GM11168 (cell line): ENCODE results near the gene TMED10.
"Not testable (repeated sequence)": the region's sequence is repeated elsewhere in the genome, so short reads cannot be mapped to it uniquely, and the experiment has no call there.

Experiments used
- in situ Hi-C: fragments of 300-500 bp; cut with MboI; formaldehyde crosslinking; loops from one replicate; pipeline ENCODE4 v1.12.0; 2022; ENCODE audit warnings: low sequenced_read_pairs; ENCODE audit not compliant: unreplicated experiment

Gene TMED10

GRCh38 chr14:75164809-75165208 is 11.6 kb downstream of the TMED10 start:
- in situ Hi-C loops = no loop called here

GRCh38 chr14:75163677-75164076 is 12.7 kb downstream of the TMED10 start:
- in situ Hi-C loops = no loop called here

- in situ Hi-C loops = no loop called here
Measured at GRCh38 chr14:75162631-75163030, 13.8 kb downstream of the TMED10 start.

GRCh38 chr14:75158843-75159614 is 17.4 kb downstream of the TMED10 start:
- in situ Hi-C loops = no loop called here

- in situ Hi-C loops = no loop called here
Measured at GRCh38 chr14:75156901-75157300, 19.5 kb downstream of the TMED10 start.

GRCh38 chr14:75156111-75156510 is 20.3 kb downstream of the TMED10 start:
- in situ Hi-C loops = no loop called here

- in situ Hi-C loops = no loop called here
Measured at GRCh38 chr14:75155169-75155568, 21.2 kb downstream of the TMED10 start.

GRCh38 chr14:75153295-75153694 is 23.1 kb downstream of the TMED10 start:
- in situ Hi-C loops = no loop called here

- in situ Hi-C loops = no loop called here
Measured at GRCh38 chr14:75151851-75152250, 24.6 kb downstream of the TMED10 start.

- in situ Hi-C loops = not testable (repeated sequence)
Measured at GRCh38 chr14:75150637-75151036, 25.8 kb downstream of the TMED10 start.

GRCh38 chr14:75150150-75150549 is 26.3 kb downstream of the TMED10 start:
- in situ Hi-C loops = no loop called here

- in situ Hi-C loops = loop anchor here (25.0 kb wide), 1 partner anchor 315 kb away; no protein-coding TSS in a partner anchor
Measured at GRCh38 chr14:75147423-75148071, 28.9 kb downstream of the TMED10 start.

- in situ Hi-C loops = loop anchor here (5.0 to 25.0 kb wide), 2 partner anchors 157 to 317 kb away; no protein-coding TSS in a partner anchor
Measured at GRCh38 chr14:75144944-75145343, 31.5 kb downstream of the TMED10 start.

- in situ Hi-C loops = loop anchor here (5.0 to 25.0 kb wide), 2 partner anchors 158 to 318 kb away; no protein-coding TSS in a partner anchor
Measured at GRCh38 chr14:75143761-75144527, 32.5 kb downstream of the TMED10 start.

GRCh38 chr14:75142494-75142893 is 33.9 kb downstream of the TMED10 start:
- in situ Hi-C loops = loop anchor here (5.0 to 25.0 kb wide), 2 partner anchors 160 to 320 kb away; no protein-coding TSS in a partner anchor

GRCh38 chr14:75141967-75142366 is 34.4 kb downstream of the TMED10 start:
- in situ Hi-C loops = loop anchor here (5.0 to 25.0 kb wide), 2 partner anchors 160 to 320 kb away; no protein-coding TSS in a partner anchor

- in situ Hi-C loops = loop anchor here (5.0 to 25.0 kb wide), 2 partner anchors 161 to 321 kb away; no protein-coding TSS in a partner anchor
Measured at GRCh38 chr14:75141062-75141461, 35.4 kb downstream of the TMED10 start.

GRCh38 chr14:75140620-75141019 is 35.8 kb downstream of the TMED10 start:
- in situ Hi-C loops = loop anchor here (5.0 to 25.0 kb wide), 2 partner anchors 162 to 322 kb away; no protein-coding TSS in a partner anchor

- in situ Hi-C loops = loop anchor here (25.0 kb wide), 1 partner anchor 323 kb away; no protein-coding TSS in a partner anchor
Measured at GRCh38 chr14:75139185-75139584, 37.2 kb downstream of the TMED10 start.

GRCh38 chr14:75138492-75138891 is 37.9 kb downstream of the TMED10 start:
- in situ Hi-C loops = loop anchor here (25.0 kb wide), 1 partner anchor 324 kb away; no protein-coding TSS in a partner anchor
